Measurements from ENCODE around the gene NSD2. TPM values are rescaled to one million over a fixed set of nuclear protein-coding genes. Genes with fewer than 3 reads are reported as not detected.
A peak's percentile ranks its signal among the peaks of the same experiment; 100 is the strongest.

Gene NSD2
- total and polyA plus RNA-seq, 9 of the 15 experiments (the other 6 are each of a cell fraction or from before 2014, with no cell fraction given) = 6.4 to 126 (median 58.8) TPM

DNA sequence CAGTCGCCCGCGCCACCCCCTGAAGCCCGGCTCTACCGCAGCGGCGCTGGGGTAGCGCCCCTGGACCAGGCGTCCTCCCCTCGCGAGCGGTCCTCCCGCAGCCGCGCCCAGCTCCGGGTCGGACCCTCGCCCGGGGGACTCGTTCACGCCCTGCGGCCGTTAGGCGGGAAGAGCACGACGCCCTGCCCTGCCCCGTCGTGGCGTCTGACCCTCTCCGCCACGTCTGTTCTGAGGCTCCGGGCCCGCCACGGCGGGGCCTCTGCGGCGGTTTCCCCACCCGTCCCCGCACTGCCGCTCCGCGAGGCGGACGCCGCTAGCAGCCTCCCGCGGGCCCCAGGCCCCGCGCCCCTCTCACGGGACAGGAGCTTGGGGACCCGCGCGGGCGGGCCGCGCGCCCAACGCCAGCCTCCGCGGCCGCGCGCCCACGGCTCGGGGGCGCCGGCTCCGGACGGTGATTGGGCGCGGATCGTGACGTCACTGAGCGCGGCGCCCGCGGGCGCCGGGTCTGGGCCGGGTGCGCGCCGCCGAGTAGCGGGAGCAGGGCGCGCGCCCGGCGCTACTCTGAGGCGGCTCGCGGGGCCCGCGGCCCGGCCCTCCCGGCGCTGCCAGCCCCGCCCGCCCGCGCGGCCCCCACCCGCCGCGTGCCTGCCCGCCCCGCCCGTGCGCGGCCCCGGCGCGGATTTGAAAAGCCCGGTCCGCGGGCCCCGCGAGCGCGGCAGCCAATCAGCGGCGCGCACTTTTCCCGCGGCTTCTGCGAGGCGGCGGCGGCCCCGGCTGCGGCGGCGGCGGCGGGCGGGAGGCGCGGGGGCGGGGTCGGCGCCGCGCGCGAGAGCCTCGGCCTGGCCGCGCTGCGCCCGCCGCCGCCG lies at the start of gene NSD2 (continued):
- TF ChIP-seq REST (IDR thresholded peaks at IDR 0.05; ENCODE audit: borderline replicate concordance) = no peak
- TF ChIP-seq REST (CRISPR knock-in tag; IDR thresholded peaks at IDR 0.05; ENCODE audit: low read depth) = peak; percentile 81
- peak; percentile 90 for TF ChIP-seq U2AF1 (optimal IDR thresholded peaks at IDR 0.05; ENCODE audit: low read depth, low read length)
- peak; percentile 46; the same call in 1 of the 2 replicates for TF ChIP-seq ZNF311 (CRISPR knock-in tag; IDR thresholded peaks at IDR 0.05)
- peak; percentile 94; the same call in 1 of the 2 replicates for TF ChIP-seq ERF (CRISPR knock-in tag; IDR thresholded peaks at IDR 0.05)
- TF ChIP-seq TRIM24 (IDR thresholded peaks at IDR 0.05) = peak in 1 of 2 experiments; percentile 43; a peak in 1 of 4 replicates
- TF ChIP-seq THAP7 (CRISPR knock-in tag; IDR thresholded peaks at IDR 0.05) = peak; percentile 74; the same call in 1 of the 2 replicates
- peak; percentile 53 for TF ChIP-seq TAF1 (IDR thresholded peaks at IDR 0.05; ENCODE audit: control insufficient read depth, extremely low read depth, insufficient read depth, low read length, severe bottlenecking)
- no peak for TF ChIP-seq RBM14 (IDR thresholded peaks at IDR 0.05; ENCODE audit: borderline replicate concordance, insufficient read depth, low read depth, low read length)
- TF ChIP-seq ZBTB49 (CRISPR knock-in tag; IDR thresholded peaks at IDR 0.05; ENCODE audit: borderline replicate concordance) = 0 out of 2 replicates have a peak, but pooled peaks have one; percentile 91

All from K562 (cell line).